HepG2 (cell line): ENCODE measurements around the gene GDF11. TPM values are rescaled to one million over a fixed set of nuclear protein-coding genes. Genes with fewer than 3 reads are reported as not detected.

ENCODE experiments used
- AGO2 ChIP-seq: fragments of 200-400 bp; formaldehyde crosslinking; optimal IDR thresholded peaks from 2 replicates; pipeline ENCODE3; 2017; ENCODE audit warnings: mild to moderate bottlenecking, low read depth, low read length, moderate library complexity
- BORCS8-MEF2B ChIP-seq: sonication (generic); formaldehyde crosslinking; IDR thresholded peaks from 2 replicates; pipeline ENCODE4 v1.8.0; 2022; ENCODE audit warnings: mild to moderate bottlenecking, missing genetic modification reagents
- CCDC6 ChIP-seq: sonication (generic); formaldehyde crosslinking; IDR thresholded peaks from 2 replicates; pipeline ENCODE4 v1.8.1; 2022; ENCODE audit warnings: mild to moderate bottlenecking, missing genetic modification reagents, moderate library complexity
- HNF4A ChIP-seq: sonication (generic); formaldehyde crosslinking; IDR thresholded peaks from 2 replicates; pipeline ENCODE4 v1.4.0; 2020; ENCODE audit warnings: missing genetic modification reagents
- ISL2 ChIP-seq: sonication (generic); formaldehyde crosslinking; IDR thresholded peaks from 2 replicates; pipeline ENCODE4 v1.5.0; 2020; ENCODE audit warnings: missing genetic modification reagents
- NCOA2 ChIP-seq: sonication (generic); formaldehyde crosslinking; IDR thresholded peaks from 2 replicates; pipeline ENCODE4 v1.8.0; 2022; ENCODE audit warnings: inconsistent platforms
- RAD21 ChIP-seq: fragments of 450-650 bp; formaldehyde crosslinking; IDR thresholded peaks from 2 replicates; pipeline ENCODE4 v1.5.0; 2020; ENCODE audit warnings: mild to moderate bottlenecking
- RFXANK ChIP-seq: IDR thresholded peaks from 2 replicates; pipeline ENCODE4 v1.6.1; 2016
- SKI ChIP-seq: fragments of 450-650 bp; IDR thresholded peaks from one replicate; pipeline ENCODE4 v1.6.1; 2018; ENCODE audit warnings: mild to moderate bottlenecking; ENCODE audit not compliant: partially characterized antibody
- ZNF143 ChIP-seq: sonication (generic); formaldehyde crosslinking; IDR thresholded peaks from 2 replicates; pipeline ENCODE4 v1.4.0; 2020; ENCODE audit warnings: missing genetic modification reagents
- ZNF432 ChIP-seq: sonication (generic); formaldehyde crosslinking; IDR thresholded peaks from 2 replicates; pipeline ENCODE4 v1.5.0; 2020; ENCODE audit warnings: missing genetic modification reagents, mild to moderate bottlenecking, borderline replicate concordance
- ZSCAN12 ChIP-seq: sonication (generic); formaldehyde crosslinking; IDR thresholded peaks from 2 replicates; pipeline ENCODE4 v1.9.0; 2021; ENCODE audit warnings: mild to moderate bottlenecking, missing genetic modification reagents
- polyA plus RNA-seq, 8 experiments: library from polyadenylated mRNA; depleted of rRNA in 3 of 8; stranded (reverse) in 7 of 8; unstranded in 1 of 8; fragments of >200 nt; fragmentation: Illumina TruSeq in 4 of 8; extraction: Trizol in 4 of 8; gene quantifications; 2 replicates each; pipeline versions ENCODE4 v1.2.1 to v1.2.3, GENCODE V29; 2011 to 2016; ENCODE audit warnings: low read depth in 4 of 8, missing spikeins in 1 of 8, mixed read lengths in 1 of 8; ENCODE audit not compliant: insufficient read depth in 1 of 8
- total RNA-seq, 5 experiments: library from RNA; depleted of rRNA; stranded (reverse); fragments of >200 nt; fragmentation: Illumina TruSeq; extraction: Trizol; gene quantifications; 2 replicates each; pipeline ENCODE4 v1.2.3, GENCODE V29; 2016; ENCODE audit warnings: low read depth in 1 of 5
- TF ChIP-seq, protein P1 (sequence below): sonication (generic); formaldehyde crosslinking; IDR thresholded peaks from 2 replicates; pipeline ENCODE4 v1.5.1; 2020; ENCODE audit warnings: mild to moderate bottlenecking, moderate library complexity, missing genetic modification reagents
- TF ChIP-seq, protein P2 (sequence below): sonication (generic); formaldehyde crosslinking; IDR thresholded peaks from 2 replicates; pipeline ENCODE4 v1.5.1; 2020; ENCODE audit warnings: mild to moderate bottlenecking, missing genetic modification reagents, borderline replicate concordance
- TF ChIP-seq, protein P3 (sequence below): sonication (generic); formaldehyde crosslinking; IDR thresholded peaks from 2 replicates; pipeline ENCODE4 v1.4.0; 2020; ENCODE audit warnings: low read depth, mild to moderate bottlenecking, missing genetic modification reagents
- TF ChIP-seq, protein P4 (sequence below): sonication (generic); formaldehyde crosslinking; IDR thresholded peaks from 2 replicates; pipeline ENCODE4 v1.4.0; 2020; ENCODE audit warnings: missing genetic modification reagents, mild to moderate bottlenecking, borderline replicate concordance
- TF ChIP-seq, protein P5 (sequence below): sonication (generic); formaldehyde crosslinking; IDR thresholded peaks from 2 replicates; pipeline ENCODE4 v1.5.0; 2020; ENCODE audit warnings: missing genetic modification reagents

The GDF11 gene
- total and polyA plus RNA-seq, 2 of the 13 experiments (the other 11 are each of a cell fraction or from before 2014, with no cell fraction given): 0.63 to 1.5 TPM

DNA sequence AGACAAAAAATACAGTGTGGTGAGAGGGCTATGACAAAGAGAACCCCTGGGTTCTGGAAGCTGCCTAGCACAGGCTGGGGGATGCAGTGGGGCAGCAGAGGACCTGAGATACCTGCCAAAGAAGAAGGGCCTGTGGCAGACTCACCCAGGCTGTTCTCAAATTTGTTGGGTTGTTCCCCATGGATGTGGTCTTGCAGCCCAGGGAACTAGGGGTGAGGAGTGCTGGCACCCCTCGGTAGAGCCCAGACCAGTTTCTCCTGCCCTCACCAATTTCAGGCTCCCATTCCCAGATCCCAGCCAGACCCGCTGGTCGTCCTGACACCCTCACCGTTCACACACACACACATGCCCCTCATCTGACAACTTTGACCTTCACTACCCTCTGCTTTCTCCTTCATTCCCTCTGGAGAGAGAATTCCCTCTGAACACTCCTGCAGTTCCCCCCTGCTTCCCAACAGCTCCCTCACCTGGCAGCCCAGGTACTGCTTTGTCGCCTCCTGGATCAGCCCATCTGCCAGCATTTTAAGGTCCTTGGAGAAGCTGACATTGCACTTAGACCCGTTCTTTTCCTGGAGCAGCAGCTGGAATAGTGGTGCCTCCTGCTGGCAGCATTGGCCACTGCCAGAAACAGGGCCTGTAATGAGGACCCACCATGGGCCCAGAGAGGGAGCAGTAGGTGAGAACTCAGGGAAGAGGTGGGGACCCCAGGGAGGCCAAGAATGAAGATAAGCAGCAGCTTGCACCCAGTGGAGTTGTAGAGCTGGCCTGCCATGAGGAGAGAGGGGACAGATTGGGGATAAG is 5.9 kb upstream of the GDF11 start (continued):
- TF ChIP-seq, protein P1, sequence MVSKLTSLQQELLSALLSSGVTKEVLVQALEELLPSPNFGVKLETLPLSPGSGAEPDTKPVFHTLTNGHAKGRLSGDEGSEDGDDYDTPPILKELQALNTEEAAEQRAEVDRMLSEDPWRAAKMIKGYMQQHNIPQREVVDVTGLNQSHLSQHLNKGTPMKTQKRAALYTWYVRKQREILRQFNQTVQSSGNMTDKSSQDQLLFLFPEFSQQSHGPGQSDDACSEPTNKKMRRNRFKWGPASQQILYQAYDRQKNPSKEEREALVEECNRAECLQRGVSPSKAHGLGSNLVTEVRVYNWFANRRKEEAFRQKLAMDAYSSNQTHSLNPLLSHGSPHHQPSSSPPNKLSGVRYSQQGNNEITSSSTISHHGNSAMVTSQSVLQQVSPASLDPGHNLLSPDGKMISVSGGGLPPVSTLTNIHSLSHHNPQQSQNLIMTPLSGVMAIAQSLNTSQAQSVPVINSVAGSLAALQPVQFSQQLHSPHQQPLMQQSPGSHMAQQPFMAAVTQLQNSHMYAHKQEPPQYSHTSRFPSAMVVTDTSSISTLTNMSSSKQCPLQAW (CRISPR knock-in tag): peak; percentile 59; the same call in 1 of the 2 replicates
- TF ChIP-seq ISL2 (CRISPR knock-in tag) (no peak), ZNF432 (CRISPR knock-in tag) (no peak), BORCS8-MEF2B (CRISPR knock-in tag) (no peak), ZNF143 (CRISPR knock-in tag) (no peak), CCDC6 (CRISPR knock-in tag) (no peak), HNF4A (CRISPR knock-in tag) (peak; percentile 40; the same call in 1 of the 2 replicates), RFXANK (CRISPR knock-in tag) (no peak), NCOA2 (CRISPR knock-in tag) (0 out of 2 replicates have a peak, but pooled peaks have one; percentile 12), RAD21 (CRISPR knock-in tag) (peak; percentile 80), AGO2 (no peak), ZSCAN12 (CRISPR knock-in tag) (no peak), SKI (no peak)
- TF ChIP-seq, protein P2, sequence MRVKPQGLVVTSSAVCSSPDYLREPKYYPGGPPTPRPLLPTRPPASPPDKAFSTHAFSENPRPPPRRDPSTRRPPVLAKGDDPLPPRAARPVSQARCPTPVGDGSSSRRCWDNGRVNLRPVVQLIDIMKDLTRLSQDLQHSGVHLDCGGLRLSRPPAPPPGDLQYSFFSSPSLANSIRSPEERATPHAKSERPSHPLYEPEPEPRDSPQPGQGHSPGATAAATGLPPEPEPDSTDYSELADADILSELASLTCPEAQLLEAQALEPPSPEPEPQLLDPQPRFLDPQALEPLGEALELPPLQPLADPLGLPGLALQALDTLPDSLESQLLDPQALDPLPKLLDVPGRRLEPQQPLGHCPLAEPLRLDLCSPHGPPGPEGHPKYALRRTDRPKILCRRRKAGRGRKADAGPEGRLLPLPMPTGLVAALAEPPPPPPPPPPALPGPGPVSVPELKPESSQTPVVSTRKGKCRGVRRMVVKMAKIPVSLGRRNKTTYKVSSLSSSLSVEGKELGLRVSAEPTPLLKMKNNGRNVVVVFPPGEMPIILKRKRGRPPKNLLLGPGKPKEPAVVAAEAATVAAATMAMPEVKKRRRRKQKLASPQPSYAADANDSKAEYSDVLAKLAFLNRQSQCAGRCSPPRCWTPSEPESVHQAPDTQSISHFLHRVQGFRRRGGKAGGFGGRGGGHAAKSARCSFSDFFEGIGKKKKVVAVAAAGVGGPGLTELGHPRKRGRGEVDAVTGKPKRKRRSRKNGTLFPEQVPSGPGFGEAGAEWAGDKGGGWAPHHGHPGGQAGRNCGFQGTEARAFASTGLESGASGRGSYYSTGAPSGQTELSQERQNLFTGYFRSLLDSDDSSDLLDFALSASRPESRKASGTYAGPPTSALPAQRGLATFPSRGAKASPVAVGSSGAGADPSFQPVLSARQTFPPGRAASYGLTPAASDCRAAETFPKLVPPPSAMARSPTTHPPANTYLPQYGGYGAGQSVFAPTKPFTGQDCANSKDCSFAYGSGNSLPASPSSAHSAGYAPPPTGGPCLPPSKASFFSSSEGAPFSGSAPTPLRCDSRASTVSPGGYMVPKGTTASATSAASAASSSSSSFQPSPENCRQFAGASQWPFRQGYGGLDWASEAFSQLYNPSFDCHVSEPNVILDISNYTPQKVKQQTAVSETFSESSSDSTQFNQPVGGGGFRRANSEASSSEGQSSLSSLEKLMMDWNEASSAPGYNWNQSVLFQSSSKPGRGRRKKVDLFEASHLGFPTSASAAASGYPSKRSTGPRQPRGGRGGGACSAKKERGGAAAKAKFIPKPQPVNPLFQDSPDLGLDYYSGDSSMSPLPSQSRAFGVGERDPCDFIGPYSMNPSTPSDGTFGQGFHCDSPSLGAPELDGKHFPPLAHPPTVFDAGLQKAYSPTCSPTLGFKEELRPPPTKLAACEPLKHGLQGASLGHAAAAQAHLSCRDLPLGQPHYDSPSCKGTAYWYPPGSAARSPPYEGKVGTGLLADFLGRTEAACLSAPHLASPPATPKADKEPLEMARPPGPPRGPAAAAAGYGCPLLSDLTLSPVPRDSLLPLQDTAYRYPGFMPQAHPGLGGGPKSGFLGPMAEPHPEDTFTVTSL (CRISPR knock-in tag): no peak
- TF ChIP-seq, protein P3, sequence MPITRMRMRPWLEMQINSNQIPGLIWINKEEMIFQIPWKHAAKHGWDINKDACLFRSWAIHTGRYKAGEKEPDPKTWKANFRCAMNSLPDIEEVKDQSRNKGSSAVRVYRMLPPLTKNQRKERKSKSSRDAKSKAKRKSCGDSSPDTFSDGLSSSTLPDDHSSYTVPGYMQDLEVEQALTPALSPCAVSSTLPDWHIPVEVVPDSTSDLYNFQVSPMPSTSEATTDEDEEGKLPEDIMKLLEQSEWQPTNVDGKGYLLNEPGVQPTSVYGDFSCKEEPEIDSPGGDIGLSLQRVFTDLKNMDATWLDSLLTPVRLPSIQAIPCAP: no peak
- TF ChIP-seq, protein P4, sequence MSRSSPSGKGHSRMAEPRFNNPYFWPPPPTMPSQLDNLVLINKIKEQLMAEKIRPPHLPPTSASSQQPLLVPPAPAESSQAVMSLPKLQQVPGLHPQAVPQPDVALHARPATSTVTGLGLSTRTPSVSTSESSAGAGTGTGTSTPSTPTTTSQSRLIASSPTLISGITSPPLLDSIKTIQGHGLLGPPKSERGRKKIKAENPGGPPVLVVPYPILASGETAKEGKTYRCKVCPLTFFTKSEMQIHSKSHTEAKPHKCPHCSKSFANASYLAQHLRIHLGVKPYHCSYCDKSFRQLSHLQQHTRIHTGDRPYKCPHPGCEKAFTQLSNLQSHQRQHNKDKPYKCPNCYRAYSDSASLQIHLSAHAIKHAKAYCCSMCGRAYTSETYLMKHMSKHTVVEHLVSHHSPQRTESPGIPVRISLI: no peak
- TF ChIP-seq, protein P5, sequence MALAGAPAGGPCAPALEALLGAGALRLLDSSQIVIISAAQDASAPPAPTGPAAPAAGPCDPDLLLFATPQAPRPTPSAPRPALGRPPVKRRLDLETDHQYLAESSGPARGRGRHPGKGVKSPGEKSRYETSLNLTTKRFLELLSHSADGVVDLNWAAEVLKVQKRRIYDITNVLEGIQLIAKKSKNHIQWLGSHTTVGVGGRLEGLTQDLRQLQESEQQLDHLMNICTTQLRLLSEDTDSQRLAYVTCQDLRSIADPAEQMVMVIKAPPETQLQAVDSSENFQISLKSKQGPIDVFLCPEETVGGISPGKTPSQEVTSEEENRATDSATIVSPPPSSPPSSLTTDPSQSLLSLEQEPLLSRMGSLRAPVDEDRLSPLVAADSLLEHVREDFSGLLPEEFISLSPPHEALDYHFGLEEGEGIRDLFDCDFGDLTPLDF (CRISPR knock-in tag): no peak
